IPS DF 19.7 (cell line): Measurements from ENCODE around the gene CUL1.

ENCODE experiments used
- DNase-seq: peaks from one replicate; pipeline ENCODE4 v3.0.0-alpha.2; 2013; ENCODE audit warnings: low read depth, low spot score

The CUL1 gene

GRCh38 chr7:148718431-148718830, 19.7 kb downstream of the CUL1 start:
- no peak for DNase-seq

- no peak for DNase-seq
Measured at GRCh38 chr7:148719753-148720152, 21.1 kb downstream of the CUL1 start.

- no peak for DNase-seq
Measured at GRCh38 chr7:148720472-148720871, 21.8 kb downstream of the CUL1 start.

GRCh38 chr7:148721390-148721789, 22.7 kb downstream of the CUL1 start:
- no peak for DNase-seq

GRCh38 chr7:148722340-148723165, 23.9 kb downstream of the CUL1 start:
- no peak for DNase-seq

- no peak for DNase-seq
Measured at GRCh38 chr7:148723166-148723559, 24.5 kb downstream of the CUL1 start.

GRCh38 chr7:148723846-148724245, 25.1 kb downstream of the CUL1 start:
- no peak for DNase-seq

GRCh38 chr7:148726385-148726784, 27.7 kb downstream of the CUL1 start:
- DNase-seq: no peak

- DNase-seq: no peak
Measured at GRCh38 chr7:148727501-148728278, 29.0 kb downstream of the CUL1 start.

GRCh38 chr7:148729984-148730733, 31.5 kb downstream of the CUL1 start:
- no peak for DNase-seq

GRCh38 chr7:148732862-148733261, 34.2 kb downstream of the CUL1 start:
- no peak for DNase-seq

- no peak for DNase-seq
Measured at GRCh38 chr7:148733496-148733895, 34.8 kb downstream of the CUL1 start.

- DNase-seq: no peak
Measured at GRCh38 chr7:148735141-148735540, 36.4 kb downstream of the CUL1 start.

GRCh38 chr7:148735967-148736366, 37.3 kb downstream of the CUL1 start:
- DNase-seq: no peak

GRCh38 chr7:148738737-148739535, 40.2 kb downstream of the CUL1 start:
- DNase-seq: no peak

GRCh38 chr7:148746135-148746534, 47.4 kb downstream of the CUL1 start:
- DNase-seq: no peak

GRCh38 chr7:148747274-148747673, 48.6 kb downstream of the CUL1 start:
- DNase-seq: peak; percentile 91

GRCh38 chr7:148750442-148751355, 52.0 kb downstream of the CUL1 start:
- no peak for DNase-seq

GRCh38 chr7:148753224-148753623, 54.5 kb downstream of the CUL1 start:
- DNase-seq: no peak

GRCh38 chr7:148754912-148755311, 56.2 kb downstream of the CUL1 start:
- no peak for DNase-seq
